Measurements from ENCODE around the gene TSC22D4.
A peak's percentile ranks its signal among the peaks of the same experiment; 100 is the strongest.

TSC22D4 gene

DNA sequence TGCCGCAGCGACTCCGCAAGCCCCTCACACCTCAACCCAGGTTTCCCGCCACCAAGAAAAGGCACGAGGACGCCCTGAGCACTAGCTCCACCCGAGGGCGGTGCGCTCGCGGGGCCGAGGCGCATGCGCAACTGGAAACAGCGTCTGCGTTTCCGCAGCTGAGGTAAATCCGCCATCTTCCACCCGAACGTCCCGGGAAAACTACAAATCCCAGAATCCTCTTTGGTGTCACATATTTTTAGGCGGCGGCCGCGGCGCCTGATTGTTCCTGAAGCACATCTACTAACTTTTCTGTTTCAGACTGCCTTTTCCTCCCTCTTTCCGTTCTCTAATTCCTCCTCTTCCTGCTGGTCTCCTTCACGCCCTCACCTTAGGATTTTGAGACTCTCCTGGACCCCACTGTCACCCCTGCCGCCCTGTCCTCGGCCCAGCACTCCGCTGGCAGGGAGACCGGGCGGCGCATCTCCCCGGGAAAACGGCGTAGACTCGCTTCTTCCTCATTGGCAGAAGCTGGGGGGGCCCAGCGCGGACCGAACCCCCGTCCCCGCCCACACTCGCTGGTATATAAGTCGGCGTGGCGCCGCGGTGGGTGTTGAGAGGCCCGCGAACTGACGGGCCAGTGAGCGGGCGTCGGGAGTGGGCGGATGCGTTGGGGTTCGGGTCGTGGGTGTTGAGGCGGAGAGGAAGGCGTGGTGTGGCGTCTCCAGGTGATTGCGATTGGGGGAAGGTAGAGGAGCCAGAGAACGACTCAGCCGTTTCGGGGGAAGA, 50.6 kb downstream of the TSC22D4 start, which contains the start of gene ZCWPW1:
ZCWPW1 (minus strand) TSS at position 505 of the 768 bp plus-strand sequence. CDS start 8,054 bp downstream, outside the sequence.
- peak; percentile 95 for DNase-seq (ENCODE audit: low read depth)

DNA sequence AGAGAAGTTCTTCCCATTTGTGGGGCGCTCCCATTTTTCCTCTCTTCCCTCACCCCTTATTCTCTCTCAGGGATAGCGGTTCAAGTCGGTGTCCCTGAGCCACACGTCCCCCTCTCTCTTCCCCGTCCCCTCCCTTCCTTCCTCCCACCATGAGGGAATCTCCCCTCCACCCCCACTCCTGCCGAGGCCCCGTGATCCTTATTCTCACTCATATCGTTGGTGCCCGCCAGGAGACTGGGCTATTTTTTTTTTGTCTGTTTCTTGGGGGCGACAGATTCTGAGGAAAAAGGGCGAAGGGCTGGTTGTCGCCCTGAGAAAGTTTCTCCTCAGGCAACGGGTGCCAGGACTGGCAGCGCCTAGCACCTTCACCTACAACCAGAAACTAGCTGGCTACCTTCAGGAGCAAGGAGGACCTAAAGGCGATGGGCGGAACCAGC, 51.2 kb downstream of the TSC22D4 start:
- no peak for DNase-seq (ENCODE audit: low read depth)

DNA sequence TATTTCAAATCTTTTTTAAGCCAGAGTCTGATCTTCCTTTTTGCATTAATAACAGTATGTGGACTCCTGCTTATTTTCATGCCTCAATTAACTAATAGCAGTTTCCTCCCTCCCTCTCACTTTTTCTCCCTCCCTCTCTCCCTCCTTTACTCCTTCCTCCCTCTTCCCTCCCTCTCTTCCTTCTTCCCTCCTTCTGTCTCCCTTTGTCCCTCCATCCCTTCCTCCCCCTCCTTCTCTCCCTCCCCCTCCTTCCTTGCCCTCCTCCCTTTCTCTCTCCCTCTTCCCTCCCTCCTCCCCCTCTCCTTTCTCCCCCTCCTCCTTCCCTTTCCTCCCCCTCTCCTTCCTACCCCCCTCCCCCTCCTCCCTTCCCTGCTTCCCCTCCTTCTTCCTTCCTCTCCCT, 52.5 kb downstream of the TSC22D4 start:
- DNase-seq (ENCODE audit: low read depth) = no peak

DNA sequence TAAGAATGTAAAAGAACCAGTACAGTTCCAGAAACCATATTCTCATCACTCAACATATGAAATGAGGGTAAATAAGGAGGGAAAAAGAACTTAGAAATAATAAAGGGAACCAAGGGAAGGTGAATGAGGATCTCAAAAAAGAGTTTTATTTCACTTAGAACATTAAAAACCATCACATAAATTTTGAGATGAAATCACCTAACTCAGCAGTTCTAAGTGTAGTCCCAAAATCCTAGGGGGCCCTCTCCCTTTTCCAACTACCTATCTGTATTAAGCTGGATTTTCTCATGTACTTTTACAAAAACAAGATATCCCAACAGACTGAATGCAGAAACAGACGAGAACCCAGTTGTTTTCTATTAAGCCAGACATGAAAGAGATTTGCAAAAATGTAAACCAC, 53.7 kb downstream of the TSC22D4 start:
- DNase-seq (ENCODE audit: low read depth) = no peak

DNA sequence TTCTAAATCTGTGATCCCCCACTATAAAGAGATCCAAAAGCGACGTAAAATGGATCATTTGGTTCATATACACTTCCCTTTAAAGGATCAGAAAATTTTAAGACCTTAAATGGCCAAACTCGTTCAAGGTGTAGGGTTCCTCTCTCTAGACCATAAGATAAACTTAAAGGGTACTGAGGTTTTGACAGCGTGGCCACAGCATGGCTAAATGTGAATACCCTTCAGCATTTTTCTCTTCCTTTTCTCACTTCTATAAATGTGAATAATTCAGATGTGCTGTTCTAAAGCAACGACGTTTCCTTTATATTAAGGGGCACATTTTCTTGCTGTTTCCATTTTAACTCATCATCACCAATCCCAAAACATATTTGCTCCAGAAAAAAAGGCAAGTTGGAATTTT, 55.7 kb downstream of the TSC22D4 start:
- no peak for DNase-seq (ENCODE audit: low read depth)

DNA sequence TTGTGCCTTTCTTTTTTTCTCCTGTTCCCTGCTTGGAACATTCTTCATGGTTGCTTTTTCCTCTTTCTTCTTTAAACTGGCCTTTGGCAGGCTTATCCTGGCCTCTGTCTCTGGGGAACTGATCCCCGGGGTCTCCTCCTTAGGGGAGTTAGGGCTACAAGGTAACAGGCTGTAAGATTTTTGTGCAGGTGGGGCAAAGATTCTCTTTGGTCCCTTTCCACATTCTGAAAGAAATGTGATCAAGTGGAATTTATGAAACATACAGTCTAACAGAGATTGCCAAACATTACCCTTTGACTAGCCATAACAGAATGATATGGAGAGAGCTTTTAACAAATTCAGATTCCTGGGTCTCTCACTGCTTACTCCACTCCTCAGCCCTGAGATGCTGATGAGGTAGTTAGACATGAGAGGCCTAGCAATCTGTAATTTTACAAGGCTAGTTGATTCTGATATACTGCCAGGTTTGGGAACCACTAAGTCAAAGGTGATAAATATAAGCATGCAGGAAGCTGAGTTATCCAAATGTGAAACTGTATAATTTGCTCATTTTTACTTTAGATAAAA, 59.3 kb downstream of the TSC22D4 start:
- no peak for DNase-seq (ENCODE audit: low read depth)

DNA sequence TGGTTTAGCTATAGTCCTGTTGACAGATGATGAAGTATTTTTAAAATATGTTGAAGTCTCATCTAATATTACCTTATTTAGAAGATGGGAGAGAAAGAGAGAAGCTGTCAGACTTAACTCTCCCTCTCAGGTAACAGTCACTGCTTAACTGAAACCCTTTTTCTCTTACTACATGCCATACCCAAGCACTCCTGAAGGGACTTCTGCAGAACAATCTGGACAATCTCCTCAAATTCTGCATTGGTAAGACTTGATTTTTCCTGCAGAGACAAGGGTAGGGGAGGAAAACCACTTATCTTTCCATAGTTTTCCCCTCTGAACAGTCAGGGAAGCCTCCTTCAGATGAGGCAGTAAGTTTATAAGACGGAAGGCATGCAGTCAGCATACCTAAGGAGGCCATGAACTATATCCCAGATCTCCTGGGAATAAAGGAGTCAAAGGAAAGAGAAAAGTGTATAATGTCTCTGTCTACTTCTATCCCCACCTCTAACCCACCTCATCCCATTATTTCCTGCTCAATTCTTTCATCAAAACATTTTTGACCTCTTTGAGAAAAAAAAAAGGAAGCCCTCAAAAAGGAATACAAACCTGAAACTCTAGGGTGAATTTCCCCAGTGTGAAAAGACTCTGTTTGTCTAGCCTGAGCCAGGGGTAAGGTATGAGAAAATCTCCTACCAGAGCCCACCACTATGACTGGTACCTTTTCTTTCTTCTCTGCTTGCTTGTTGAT, 59.9 kb downstream of the TSC22D4 start:
- DNase-seq (ENCODE audit: low read depth) = no peak
